Ammon's horn (tissue), 1 donor: ENCODE measurements around the gene WNT9A.
"Not testable (repeated sequence)": the region's sequence is repeated elsewhere in the genome, so short reads cannot be mapped to it uniquely, and the experiment has no call there.

ENCODE experiments used
- DNase-seq: peaks from one replicate; pipeline ENCODE4 v3.0.0-alpha.2; 2016; ENCODE audit warnings: low spot score

The WNT9A gene

GRCh38 chr1:227910511-227911153 is 37.1 kb downstream of the WNT9A start:
- DNase-seq = peak; percentile 53

GRCh38 chr1:227909923-227910328 is 37.8 kb downstream of the WNT9A start:
- not testable (repeated sequence) for DNase-seq

- DNase-seq = no peak
These were observed 38.5 kb downstream of the WNT9A start for GRCh38 chr1:227909188-227909587.

GRCh38 chr1:227908359-227908758 is 39.4 kb downstream of the WNT9A start:
- no peak for DNase-seq

GRCh38 chr1:227907439-227908015 is 40.2 kb downstream of the WNT9A start:
- DNase-seq = no peak

- DNase-seq = no peak
These were observed 41.1 kb downstream of the WNT9A start for GRCh38 chr1:227906550-227907071.

GRCh38 chr1:227905573-227906487 is 41.9 kb downstream of the WNT9A start:
- DNase-seq = no peak

- DNase-seq = no peak
These were observed 43.0 kb downstream of the WNT9A start for GRCh38 chr1:227904541-227905335.

- peak; percentile 39 for DNase-seq
These were observed 43.9 kb downstream of the WNT9A start for GRCh38 chr1:227903614-227904501.

GRCh38 chr1:227903061-227903521 is 44.6 kb downstream of the WNT9A start:
- DNase-seq = no peak

- DNase-seq = no peak
These were observed 45.1 kb downstream of the WNT9A start for GRCh38 chr1:227902641-227902990.

- no peak for DNase-seq
These were observed 45.7 kb downstream of the WNT9A start for GRCh38 chr1:227901906-227902640.

GRCh38 chr1:227901239-227901905 is 46.4 kb downstream of the WNT9A start:
- DNase-seq = no peak

- no peak for DNase-seq
These were observed 47.1 kb downstream of the WNT9A start for GRCh38 chr1:227900571-227901051.

- DNase-seq = no peak
These were observed 47.8 kb downstream of the WNT9A start for GRCh38 chr1:227899820-227900449.

GRCh38 chr1:227899141-227899819 is 48.5 kb downstream of the WNT9A start:
- DNase-seq = no peak

- no peak for DNase-seq
These were observed 49.1 kb downstream of the WNT9A start for GRCh38 chr1:227898502-227899140.
